KOPT-K1 (cell line): Measurements from ENCODE around the gene ROBO1.

Experiments
- H3K27ac ChIP-seq: fragments of 200-600 bp; sonication (generic); 2 replicates; pipeline ENCODE4 v1.5.1; 2016; ENCODE audit warnings: antibody characterized with exemption, mild to moderate bottlenecking, low read depth, low read length; ENCODE audit not compliant: poor library complexity, severe bottlenecking
- H3K36me3 ChIP-seq: fragments of 200-600 bp; sonication (generic); 2 replicates; pipeline ENCODE4 v1.5.1; 2017; ENCODE audit warnings: antibody characterized with exemption, mild to moderate bottlenecking, low read length, moderate library complexity; ENCODE audit not compliant: insufficient read depth
- H3K9me3 ChIP-seq: fragments of 200-600 bp; sonication (generic); 2 replicates; pipeline ENCODE4 v1.5.1; 2017; ENCODE audit warnings: antibody characterized with exemption, low read length, mild to moderate bottlenecking; ENCODE audit not compliant: insufficient read depth, poor library complexity, severe bottlenecking

ROBO1 gene

DNA sequence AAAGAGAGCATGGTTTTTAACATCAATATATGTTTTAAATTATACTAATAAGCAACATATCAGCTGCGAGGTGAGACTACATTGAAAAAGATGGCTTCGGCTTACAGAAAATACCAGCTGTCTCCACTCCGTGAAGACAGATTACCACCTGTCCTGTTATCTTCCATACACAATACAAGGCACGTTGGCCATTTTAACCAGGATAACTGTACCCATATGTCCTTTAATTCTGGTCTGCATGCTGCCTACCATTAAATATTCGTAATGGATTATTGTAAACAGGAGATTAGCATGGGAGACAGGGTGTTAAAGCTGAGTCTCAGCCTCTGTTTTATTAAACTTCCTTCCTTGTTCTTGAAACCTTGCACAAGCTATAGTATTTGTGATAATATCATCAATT lies 855.5 kb downstream of the ROBO1 start:
- H3K9me3 ChIP-seq = no peaks in the 10 kb centered on the region
- H3K36me3 ChIP-seq = no peaks in the 10 kb centered on the region
- no peak overlapping the region for H3K27ac ChIP-seq

DNA sequence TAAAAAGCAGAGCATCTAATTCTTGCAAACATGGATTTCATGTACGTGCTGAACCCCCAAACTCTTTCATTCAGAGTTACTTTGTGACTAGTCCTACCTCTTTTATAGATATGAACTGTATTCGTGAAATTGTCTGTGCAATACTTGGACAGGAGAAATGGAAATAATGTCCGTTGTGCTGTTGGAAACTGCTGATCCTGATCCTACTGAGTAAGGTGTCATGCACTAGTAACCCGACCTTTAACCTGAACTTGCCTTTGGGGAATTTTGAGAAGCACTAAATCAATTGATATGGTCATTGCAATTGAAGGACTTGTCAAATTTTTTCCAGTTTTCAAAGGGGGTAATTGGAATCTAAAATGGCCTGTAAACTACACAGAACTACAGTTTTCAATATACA lies 856.4 kb downstream of the ROBO1 start:
- Histone ChIP-seq H3K36me3 (no peaks in the 10 kb centered on the region), H3K27ac (no peak overlapping the region), H3K9me3 (no peaks in the 10 kb centered on the region)

DNA sequence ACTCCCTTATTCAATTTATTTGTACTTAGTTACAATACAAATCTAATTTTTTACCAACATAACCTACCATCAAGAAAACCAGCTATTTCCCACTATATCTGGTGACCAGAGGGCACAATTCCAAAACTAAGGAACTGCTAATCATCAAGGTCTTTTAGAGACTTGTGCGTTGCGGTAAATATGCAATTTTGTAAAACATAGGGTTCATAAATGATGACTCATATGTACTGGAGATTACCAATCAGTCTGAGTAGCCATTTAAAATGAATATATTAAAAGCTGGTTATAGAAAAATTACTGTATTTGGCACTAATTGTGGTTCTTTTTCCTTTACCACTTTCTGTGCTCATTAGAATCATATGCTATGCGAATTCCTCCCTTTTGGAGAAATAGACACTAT lies 859.6 kb downstream of the ROBO1 start:
- Histone ChIP-seq H3K27ac (no peak overlapping the region), H3K9me3 (no peaks in the 10 kb centered on the region), H3K36me3 (no peaks in the 10 kb centered on the region)

DNA sequence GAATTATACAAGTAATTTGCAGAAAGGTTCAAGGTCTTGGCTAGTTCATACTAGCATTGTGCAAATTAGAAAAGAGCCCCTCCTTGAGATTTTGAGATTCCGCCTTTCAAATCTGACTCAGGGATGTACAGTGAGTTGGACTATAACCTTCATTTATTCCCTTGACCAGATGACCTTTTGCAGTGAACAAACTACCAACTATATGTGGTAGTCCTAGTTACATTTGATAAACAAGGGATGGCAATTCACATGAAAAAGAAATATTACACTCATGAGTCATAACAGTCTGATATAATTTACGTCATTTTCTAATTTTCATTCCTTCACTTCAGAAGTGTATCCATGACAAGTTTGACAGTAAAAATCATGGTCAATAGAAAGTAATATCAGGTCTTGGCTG lies 860.4 kb downstream of the ROBO1 start:
- H3K36me3 ChIP-seq = no peaks in the 10 kb centered on the region
- no peak overlapping the region for H3K27ac ChIP-seq

DNA sequence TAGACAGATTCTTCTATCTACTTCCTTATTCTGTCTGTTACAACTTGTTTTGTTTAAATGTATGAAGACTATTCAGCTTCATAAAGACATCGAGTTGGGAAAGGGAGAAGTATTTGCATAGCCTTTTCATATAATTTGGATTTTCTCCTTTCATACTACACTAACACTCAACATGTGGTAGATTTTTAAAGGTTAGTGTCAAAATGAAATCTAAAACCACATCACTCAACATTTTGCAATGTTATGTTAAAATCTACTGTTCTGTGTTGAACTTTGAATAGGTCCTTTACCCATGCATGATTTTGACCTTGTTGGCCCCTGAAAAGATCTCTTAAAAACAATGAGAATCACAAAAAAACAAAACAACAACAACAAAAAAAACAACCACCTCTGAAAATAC lies 860.9 kb downstream of the ROBO1 start:
- no peaks in the 10 kb centered on the region for H3K9me3 ChIP-seq
- H3K36me3 ChIP-seq = no peaks in the 10 kb centered on the region
- H3K27ac ChIP-seq = no peak overlapping the region

More for the DNA sequence above, 860.4 kb downstream of the ROBO1 start:
- H3K9me3 ChIP-seq = no peaks in the 10 kb centered on the region

DNA sequence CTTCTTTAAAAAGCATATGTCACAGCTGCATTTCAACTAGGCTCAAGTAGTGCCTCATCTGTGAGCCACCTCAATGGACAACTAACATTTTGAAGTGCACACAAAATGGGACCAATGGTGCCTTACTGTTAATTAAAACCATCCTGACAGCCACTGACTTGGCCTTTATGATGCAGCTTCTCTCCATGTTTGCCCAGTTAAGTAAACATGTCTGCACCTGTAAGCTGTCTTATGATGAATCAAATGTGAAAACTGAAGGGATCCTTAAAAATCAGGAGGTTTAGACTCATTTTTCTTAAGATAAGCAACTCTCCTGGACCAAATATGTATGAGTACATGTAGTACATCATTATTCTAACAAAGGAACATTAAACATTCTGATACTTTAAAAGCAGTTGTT lies 861.6 kb downstream of the ROBO1 start:
- Histone ChIP-seq H3K27ac (no peak overlapping the region), H3K36me3 (no peaks in the 10 kb centered on the region), H3K9me3 (no peaks in the 10 kb centered on the region)

DNA sequence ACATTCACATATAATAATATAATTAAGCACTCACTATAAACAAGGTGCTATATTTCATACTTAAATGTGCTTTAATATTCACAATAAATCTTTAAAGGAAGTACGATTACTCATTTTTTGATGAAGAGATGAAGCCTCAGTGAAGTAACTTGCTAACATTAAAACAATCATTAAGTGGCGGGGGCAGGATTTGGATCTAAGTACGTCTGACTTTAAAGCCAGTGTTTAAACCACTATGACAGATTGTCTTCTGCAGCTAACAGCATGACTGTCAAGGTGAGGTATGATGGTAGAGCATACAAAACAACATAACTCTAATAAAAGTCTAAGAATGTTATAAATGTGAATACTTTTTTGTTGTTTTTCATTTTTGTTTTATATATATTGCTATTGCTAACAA lies 862.1 kb downstream of the ROBO1 start:
- Histone ChIP-seq H3K36me3 (no peaks in the 10 kb centered on the region), H3K9me3 (no peaks in the 10 kb centered on the region), H3K27ac (no peak overlapping the region)

DNA sequence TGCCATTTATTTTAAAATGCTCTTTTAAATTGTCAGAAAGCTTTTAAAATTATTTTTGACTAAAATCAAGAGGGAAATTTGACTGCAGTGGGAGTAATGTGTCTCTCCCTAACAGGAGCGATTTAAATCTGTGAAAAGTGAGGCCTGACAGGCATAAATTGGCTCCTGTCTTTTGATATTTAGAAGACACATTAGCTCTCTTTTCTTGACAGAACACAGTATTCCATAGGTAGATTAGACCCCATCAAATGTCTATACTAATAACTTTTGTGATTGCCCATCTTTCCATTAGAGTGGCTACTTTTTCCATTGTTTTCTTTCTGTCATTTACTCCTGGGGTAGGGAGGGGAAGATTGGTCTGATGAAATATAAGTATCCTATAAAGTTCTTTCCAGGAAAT lies 866.3 kb downstream of the ROBO1 start:
- no peaks in the 10 kb centered on the region for H3K36me3 ChIP-seq
- no peaks in the 10 kb centered on the region for H3K9me3 ChIP-seq
- no peak overlapping the region for H3K27ac ChIP-seq

DNA sequence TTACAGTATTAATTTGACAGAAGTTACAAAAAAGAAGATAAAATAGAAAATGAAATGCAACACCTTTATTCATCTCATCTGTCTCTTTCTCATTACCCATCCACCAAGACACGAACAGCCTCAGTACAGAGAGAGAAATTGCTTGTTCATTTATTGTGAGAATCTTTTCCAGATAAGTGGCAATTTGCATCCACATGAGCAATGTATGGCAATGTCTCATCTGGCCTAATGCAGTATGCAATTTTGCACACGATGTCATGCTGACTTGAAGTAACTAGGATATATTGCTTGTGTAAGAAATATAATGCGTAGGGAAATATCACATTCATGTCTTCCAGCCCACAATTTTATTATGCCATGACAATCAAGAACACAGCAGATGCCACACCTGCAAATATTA lies 866.9 kb downstream of the ROBO1 start:
- no peaks in the 10 kb centered on the region for H3K36me3 ChIP-seq
- H3K27ac ChIP-seq = no peak overlapping the region
- no peaks in the 10 kb centered on the region for H3K9me3 ChIP-seq

DNA sequence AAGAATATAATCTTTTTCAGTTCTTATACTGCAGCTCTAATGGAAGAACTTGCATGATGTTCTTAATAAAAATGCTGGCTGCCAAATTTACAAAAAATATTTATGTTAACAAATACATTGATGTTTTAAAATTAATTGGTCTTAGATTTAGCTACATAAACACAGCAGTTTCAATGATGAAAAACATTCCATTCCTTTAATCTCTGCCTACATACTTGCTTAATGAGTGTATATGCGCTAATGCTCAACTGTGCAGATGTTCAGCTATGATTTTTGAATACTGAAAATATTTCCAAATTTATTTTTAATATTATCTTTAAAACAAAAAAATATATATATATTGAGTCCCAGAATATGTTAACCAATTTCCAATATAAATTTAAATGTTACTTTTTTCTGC lies 867.4 kb downstream of the ROBO1 start:
- H3K9me3 ChIP-seq = no peaks in the 10 kb centered on the region
- no peak overlapping the region for H3K27ac ChIP-seq
- H3K36me3 ChIP-seq = no peaks in the 10 kb centered on the region

DNA sequence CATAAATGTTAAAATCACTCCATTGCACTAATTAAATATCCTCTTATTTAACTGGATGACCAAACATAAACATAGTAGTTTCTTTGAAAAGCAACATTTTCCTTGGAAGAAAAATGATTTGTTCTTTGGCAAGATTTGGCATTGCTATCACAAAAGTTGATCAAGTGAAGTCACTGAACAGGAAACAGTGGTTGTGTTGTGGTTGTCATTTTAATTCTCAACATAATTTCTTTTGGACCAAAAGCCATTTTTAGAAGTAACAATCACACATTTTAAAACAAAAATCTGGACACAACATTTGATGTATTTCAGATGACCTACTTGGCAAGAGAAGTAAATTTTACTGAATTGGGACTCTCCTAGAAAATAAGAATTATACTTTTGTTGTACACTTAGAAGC lies 872.3 kb downstream of the ROBO1 start:
- no peaks in the 10 kb centered on the region for H3K9me3 ChIP-seq
- H3K27ac ChIP-seq = no peak overlapping the region
- H3K36me3 ChIP-seq = no peaks in the 10 kb centered on the region

DNA sequence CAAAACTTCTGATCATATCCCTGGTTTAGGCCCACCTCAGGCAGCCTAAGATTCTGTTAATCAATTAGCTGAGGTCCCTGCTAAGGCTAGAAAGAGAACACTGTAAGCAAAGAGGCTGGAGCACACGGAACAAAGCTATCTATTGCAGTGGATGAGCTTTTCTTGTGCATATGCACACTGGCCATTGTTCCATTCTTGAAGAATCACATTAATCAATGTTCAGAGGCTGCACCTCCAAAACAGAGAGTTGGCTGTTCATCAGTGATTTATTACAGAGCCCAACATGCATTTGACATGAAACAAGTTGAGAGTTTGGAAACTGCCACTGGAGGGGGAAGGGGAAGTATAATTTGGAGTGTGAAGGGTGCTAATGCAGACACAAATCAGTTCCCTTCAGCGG lies 873.0 kb downstream of the ROBO1 start:
- no peaks in the 10 kb centered on the region for H3K9me3 ChIP-seq
- H3K36me3 ChIP-seq = no peaks in the 10 kb centered on the region
- no peak overlapping the region for H3K27ac ChIP-seq

DNA sequence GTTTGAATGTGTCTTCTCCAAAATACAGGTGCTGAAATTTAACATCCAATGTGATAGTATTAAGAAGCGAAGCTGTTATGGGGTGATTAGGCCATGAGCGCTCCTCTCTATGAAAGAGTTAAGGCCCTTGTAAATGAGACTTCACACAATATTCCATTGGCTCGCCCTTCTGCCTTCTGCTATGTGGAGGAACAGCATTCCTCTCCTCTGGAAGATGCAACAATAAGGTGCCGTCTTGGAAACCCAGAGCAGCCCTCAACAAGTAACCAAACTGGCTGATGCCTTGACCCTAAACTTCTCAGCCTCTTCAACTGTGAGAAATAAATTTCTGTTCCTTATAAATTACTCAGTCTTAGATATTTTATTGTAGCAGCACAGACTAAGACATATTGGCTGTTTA lies 874.6 kb downstream of the ROBO1 start:
- H3K9me3 ChIP-seq = no peaks in the 10 kb centered on the region
- H3K27ac ChIP-seq = no peak overlapping the region
- no peaks in the 10 kb centered on the region for H3K36me3 ChIP-seq

DNA sequence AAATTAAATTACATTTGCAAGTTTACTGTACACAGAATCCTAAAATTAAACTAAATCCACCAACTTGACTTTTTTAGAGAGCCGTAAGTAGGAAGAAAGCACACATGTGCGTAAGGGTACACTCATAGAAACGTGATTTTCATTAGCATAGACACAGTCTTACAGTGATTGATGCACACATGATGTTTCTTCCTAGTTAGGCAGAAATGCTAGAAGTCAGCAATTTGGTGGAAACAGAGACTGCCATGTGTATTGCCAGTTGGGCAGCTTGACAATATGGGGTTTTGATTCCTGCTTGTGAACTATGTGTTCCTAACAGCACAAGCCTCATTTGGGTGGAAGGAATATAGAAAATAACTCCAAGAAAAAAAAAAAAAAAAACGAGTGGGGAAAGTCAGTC lies 878.5 kb downstream of the ROBO1 start:
- Histone ChIP-seq H3K27ac (no peak overlapping the region), H3K36me3 (no peaks in the 10 kb centered on the region), H3K9me3 (no peaks in the 10 kb centered on the region)

DNA sequence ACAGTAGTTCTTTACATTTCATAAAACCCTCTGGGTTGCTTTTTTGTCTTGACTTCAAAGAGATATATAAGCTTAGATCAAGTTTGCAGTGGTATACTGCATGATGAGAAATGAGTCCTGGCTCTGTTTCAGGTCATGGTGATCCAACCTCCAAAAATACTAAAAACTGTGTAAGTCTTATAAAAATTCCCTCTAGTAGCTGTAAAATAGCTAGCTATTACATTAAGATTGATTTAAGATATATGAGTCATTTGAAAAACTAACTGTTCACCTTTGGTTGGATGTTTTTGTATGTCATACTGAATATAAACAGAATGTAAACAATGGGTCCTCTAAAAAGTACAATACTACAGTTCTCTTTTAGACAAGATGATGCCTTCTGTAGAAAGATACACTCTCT lies 879.2 kb downstream of the ROBO1 start:
- no peak overlapping the region for H3K27ac ChIP-seq

DNA sequence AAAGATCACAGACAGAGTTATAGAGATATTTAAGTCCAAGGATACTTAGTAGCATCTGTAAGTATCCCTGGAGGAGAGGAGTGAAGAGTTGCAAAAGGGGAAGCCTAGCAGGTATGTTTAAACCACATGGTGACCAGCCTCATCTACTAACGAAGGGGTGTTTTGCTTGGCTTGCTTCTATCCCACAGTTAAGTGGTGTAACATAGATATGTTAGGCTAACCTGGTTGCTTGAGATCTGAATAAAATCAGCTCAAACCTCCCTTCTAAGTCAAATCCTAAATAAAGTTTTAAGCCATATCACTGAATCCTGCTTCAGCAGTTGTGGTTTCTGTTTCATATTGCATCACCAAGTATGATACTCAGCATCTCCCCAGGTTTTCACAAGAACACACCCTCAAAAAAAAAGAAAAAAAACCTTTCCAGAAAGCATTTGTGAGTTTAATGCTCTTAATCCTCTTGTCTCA lies 880.2 kb downstream of the ROBO1 start:
- H3K36me3 ChIP-seq = no peaks in the 10 kb centered on the region
- no peaks in the 10 kb centered on the region for H3K9me3 ChIP-seq
- H3K27ac ChIP-seq = no peak overlapping the region

More for the DNA sequence above, 879.2 kb downstream of the ROBO1 start:
- no peaks in the 10 kb centered on the region for H3K36me3 ChIP-seq
- no peaks in the 10 kb centered on the region for H3K9me3 ChIP-seq

DNA sequence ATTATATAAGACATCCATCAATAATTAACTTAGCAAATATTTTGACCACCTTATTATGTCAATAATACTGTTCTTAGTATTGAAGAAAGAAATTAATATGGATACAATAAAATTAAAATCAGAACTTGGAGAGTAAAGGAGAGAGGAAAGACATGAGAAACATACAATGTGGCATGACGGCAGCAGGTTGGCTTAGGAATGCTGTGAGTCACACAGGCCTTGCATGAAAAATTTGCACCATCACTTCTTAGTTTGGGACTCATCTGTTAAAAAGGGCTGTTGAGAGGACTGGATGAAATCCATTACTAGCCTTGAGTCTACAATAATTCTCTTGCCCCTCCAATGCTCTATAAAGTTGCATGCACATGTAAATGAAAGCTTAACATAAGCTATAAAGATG lies 880.8 kb downstream of the ROBO1 start:
- H3K27ac ChIP-seq = no peak overlapping the region
- no peaks in the 10 kb centered on the region for H3K9me3 ChIP-seq
- H3K36me3 ChIP-seq = no peaks in the 10 kb centered on the region
